Renal cortical epithelial cell (primary cell): ENCODE data around the gene UGCG. TPM values are rescaled to one million over a fixed set of nuclear protein-coding genes. Genes with fewer than 3 reads are reported as not detected.
A peak's percentile ranks its signal among the peaks of the same experiment; 100 is the strongest.
"Not testable (repeated sequence)": the region's sequence is repeated elsewhere in the genome, so short reads cannot be mapped to it uniquely, and the experiment has no call there.

ENCODE experiments used
- DNase-seq: peaks from one replicate; pipeline ENCODE4 v3.0.0-alpha.2; 2011; ENCODE audit warnings: low read depth
- total RNA-seq: library from RNA; depleted of rRNA; stranded (reverse); fragments of >200 nt; gene quantifications from 2 replicates; pipeline ENCODE4 v1.2.3, GENCODE V29; 2014

The UGCG gene
- total RNA-seq, 1 donor from 2014 or later: 503 TPM

- no peak for DNase-seq
Observed at GRCh38 chr9:111953444-111953843, 56.8 kb downstream of the UGCG start.

DNA sequence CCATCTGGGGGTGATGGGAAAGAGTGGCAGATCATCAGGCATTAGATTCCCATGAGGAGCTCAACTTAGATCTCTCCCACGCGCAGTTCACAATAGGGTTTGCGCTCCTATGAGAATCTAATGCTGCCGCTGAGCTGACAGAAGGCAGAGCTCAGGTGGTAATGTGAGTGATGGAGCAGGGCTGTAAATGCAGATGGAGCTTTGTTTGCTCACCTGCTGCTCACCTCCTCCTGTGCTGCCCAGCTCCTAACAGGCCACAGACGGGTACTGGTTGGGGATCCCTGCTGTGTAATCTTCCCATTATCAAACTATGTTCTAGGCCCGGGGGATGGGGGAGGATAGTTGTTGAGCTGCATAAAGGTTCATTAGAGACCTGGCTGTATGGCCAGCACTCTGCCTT lies 58.4 kb downstream of the UGCG start:
- no peak for DNase-seq

DNA sequence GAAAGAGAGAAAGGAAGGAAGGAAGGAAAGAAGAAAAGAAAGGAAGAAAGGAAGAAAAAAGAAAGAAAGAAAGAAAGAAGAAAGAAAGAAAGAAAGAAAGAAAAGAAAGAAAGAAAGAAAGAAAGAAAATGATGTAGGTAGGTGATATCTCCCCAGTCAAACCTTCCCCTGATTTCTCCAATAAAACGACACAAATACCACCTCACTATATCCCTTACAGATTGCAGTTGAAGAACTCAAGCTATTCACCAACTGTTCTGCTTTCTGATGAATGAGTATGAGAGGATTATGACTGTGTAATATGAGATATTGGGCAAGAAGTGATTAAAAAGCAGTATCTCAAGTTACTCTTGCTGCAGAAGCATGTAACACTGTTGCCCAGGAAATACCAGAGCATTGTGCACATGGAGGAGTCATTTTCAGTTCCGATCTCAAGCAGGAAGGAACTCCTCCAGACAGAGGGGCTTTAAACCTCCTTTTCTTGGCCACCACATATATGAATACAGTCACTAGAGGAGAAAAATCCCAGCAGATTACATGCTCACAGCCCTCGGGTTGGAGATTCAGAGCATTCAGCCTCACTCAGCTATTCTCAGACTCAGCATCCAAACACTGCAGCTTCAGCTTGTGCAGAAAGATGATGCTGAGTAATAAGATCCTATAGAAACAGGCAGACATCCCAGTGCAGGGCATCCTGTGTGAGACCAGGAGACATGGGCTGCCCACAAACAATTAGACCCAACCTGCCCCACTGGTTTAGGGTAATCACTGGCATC lies 61.4 kb downstream of the UGCG start:
- peak; percentile 96 for DNase-seq

DNA sequence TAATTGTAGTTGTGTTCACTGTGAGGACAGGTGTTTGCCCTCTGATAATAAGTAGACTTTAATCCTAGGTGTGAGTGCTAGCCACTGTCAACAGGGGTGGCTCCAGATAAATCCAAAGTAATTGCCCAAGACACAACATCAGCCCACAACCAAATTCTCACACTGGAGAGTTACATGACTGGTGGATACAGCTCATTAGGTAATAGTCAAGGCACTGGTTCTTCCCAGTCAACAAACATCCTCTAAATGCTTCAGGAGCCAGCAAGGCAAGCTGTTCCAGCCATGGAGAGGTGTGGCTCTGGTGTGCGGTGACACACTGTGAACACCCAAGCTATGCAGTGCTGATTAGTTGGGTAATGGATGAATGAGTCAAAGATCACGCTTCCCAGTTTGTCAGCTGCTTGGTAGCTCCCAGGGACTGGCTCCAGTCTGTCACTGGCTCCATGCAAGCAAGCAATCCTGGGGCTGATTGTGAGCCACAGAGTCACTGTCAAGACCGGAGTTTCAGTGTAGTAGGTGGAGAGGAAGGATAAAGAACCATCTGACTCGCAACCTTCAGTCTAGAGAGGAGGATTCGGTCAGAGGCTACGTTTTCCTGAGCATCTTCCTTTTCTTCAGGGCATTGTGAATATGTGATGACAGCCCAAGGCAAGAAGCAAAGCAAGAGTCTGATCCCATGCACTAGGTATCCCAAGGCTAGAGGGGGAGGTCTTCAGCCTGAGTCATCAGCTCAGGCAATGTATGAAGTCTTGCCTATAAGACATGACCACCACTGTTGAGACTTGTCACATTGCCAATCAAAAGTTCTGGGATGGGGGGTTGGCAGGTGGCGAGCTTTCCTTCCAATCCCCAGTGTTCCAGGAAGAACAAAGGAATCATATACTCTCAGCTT lies 63.1 kb downstream of the UGCG start:
- DNase-seq: peak; percentile 100

DNA sequence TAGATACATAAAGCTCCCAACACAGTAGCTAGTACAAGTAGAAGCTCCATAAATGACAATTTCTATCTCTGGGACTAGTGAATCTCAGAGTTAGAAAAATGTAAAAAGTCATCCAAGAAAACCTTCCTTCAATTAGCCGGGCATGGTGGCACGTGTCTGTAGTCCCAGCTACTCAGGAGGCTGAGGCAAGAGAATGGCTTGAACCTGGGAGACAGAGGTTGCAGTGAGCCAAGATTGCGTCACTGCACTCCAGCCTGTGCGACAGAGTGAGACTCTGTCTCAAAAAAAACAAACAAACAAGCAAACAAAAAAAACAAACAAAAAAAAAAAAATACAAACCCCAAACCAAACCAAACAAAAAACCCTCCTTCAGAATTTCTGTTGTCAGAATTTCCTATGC lies 63.9 kb downstream of the UGCG start:
- DNase-seq: not testable (repeated sequence)

GRCh38 chr9:111961009-111961408 lies 64.4 kb downstream of the UGCG start:
- DNase-seq: peak; percentile 45

DNA sequence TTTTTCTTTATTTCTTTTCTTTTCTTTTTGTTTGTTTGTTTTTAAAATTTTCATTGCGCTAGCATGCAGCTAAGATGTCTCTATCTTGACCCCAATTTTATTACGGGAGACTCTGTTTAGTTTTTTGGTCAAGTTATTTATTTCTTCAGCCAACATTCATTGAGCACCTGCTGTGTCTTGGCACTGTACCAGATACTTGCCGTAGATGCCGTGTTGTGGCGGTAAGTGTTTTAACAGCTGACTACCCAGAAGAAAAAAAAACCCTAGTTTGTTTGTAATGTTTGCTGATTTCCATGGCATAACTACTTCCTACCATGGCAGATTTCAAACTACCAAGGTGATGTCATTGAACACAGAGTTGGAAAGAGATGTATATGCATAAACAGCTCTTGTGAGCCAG lies 65.0 kb downstream of the UGCG start:
- peak; percentile 98 for DNase-seq

- no peak for DNase-seq
Observed at GRCh38 chr9:111962021-111962420, 65.4 kb downstream of the UGCG start.

DNA sequence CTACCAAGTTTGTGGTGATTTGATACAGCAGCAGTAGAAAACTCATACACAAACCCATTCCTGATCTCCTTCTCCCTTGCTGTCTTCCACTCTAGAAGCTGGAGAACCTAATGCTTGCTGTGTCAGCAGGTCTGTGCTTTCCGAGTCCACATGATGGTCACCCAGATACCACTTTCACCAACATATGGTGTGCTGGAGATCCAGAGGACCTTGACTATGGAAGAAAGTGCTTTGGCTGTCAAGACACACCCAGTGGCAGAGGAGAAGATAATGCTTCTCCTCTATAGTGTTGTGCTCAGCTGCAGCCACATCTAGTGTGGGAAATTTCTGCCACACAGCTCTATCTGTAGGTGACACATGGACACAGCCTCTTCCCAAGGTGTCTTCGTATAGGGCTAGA lies 67.4 kb downstream of the UGCG start:
- DNase-seq: no peak

- DNase-seq: peak; percentile 100
Observed at GRCh38 chr9:111965566-111966019, 69.0 kb downstream of the UGCG start.

- DNase-seq: no peak
Observed at GRCh38 chr9:111966124-111966723, 69.6 kb downstream of the UGCG start.

DNA sequence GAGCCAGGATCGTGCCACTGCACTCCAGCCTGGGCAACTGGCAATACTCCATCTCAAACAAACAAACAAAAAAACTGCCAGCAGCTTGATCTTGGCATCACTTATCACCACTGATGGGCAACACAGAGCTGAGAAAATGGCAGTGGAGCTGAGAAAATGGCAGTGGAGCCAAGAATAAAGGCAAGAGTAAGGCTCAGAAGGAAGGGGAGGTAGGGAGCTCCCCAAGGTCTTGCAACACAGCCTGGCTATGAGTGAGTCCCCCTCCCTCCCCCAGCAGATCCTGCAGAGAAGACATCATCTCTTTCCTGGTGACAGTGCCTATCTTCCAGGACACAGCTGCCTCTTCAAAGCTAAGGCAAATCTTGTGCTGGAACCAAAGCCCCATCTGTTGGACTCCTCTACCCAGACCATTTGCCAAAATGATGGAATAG lies 70.3 kb downstream of the UGCG start:
- DNase-seq: peak; percentile 64

GRCh38 chr9:111967621-111968020 lies 71.0 kb downstream of the UGCG start:
- no peak for DNase-seq

GRCh38 chr9:111969061-111969460 lies 72.4 kb downstream of the UGCG start:
- DNase-seq: peak; percentile 49

DNA sequence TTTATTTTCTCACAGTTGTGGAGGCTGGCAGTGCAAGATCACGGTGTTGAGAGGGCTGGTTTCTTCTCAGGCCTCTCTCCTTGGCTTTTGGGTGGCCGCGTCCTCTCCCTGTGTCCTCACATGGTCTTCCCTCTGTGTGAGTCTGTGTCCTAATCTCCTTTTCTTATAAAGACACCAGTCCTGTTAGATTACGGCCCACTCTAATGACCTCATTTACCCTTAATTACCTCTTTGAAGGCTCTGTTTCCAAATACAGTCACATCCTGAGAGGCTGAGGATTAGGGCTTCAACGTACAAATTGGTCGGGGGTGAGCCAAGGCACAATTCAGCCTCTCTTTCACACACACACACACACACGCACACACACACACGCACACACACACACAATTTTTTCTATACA lies 73.0 kb downstream of the UGCG start:
- no peak for DNase-seq

DNA sequence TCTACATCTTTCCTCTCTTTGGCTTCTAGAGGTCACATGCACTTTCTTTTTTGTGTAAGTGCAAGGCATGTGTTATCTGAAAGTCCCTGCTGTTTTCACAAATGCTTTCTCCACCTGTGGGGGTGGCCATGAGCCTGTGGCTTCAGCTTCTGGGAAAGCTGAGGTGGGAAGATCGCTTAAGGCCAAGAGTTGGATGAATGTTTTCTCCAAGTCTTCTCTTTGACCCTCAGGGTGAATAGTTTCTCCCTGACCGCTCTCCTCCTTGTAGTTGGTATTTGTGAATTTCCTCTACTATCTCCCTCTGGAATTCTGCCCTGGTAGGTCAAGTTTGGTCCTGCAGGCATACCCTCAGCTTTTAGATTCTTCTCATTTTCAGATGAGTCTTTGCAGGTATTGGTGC lies 74.2 kb downstream of the UGCG start:
- peak; percentile 81 for DNase-seq

DNA sequence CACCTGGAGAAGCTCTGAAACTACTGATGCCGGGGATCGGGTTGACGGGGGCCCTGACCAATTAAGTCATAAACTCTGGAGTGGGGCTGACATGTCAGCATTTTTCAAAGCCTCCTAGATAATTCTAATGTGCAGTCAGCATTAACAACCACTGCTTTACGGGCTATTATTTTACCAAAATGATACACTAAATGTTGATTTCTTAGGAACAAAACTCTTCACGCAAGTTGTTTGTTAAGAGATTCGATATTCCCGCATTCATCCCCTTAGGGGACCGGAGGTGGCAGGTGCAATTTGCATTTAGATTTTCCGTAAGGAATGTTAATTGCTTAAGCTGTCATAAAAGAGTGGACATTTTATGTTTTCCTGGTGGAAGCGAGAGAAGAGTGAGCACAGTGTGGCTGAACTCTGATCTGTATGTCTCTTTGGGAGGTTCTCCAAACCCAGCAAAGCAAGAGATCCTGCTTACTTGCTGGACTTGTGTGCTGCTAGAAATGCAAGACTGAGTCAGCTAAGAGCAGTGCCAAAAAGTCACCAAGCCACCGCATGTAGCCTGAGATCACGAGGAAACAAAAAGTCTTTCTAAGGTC lies 77.6 kb downstream of the UGCG start:
- DNase-seq: peak; percentile 92

DNA sequence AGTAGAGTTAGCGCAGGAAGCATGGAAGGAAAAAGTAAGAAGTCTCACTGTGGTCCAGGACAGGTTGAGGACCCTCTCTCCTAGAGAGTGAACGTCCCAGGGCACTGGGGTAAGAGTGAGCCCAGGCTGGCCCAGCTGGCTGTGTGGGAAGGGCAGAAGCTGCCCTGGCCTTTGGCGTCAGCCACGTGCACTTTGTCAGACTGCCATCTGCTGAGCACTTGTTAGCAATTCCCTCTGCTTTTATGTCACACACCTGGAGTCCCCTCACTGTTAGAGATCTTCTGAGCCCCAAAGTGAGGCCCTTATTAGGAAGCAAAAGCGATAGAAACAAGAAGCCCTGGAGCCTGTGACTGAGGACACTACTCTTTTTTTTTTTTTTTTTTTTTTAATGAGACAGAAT lies 79.1 kb downstream of the UGCG start:
- DNase-seq: no peak

DNA sequence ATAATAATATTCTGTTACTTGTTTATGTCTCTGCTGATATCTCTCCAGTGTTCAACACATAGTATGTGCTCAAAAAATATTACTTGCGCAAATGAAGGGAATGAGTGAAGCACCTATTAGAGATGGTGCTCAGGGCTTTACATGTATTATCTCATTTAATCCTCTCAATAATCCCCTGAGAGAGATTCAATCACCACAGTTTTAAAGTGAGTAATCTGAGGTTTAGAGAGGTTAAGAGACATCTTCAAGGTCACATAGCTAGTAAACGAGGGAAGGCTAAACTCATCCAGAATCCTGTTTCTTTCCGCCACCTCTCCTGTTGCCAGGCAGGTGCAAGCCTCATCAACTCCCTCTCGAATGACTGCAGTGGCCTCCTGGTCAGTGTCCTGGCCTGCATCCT lies 82.0 kb downstream of the UGCG start:
- DNase-seq: no peak

GRCh38 chr9:111979561-111979960 lies 82.9 kb downstream of the UGCG start:
- no peak for DNase-seq

GRCh38 chr9:111980398-111980797 lies 83.8 kb downstream of the UGCG start:
- DNase-seq: no peak

DNA sequence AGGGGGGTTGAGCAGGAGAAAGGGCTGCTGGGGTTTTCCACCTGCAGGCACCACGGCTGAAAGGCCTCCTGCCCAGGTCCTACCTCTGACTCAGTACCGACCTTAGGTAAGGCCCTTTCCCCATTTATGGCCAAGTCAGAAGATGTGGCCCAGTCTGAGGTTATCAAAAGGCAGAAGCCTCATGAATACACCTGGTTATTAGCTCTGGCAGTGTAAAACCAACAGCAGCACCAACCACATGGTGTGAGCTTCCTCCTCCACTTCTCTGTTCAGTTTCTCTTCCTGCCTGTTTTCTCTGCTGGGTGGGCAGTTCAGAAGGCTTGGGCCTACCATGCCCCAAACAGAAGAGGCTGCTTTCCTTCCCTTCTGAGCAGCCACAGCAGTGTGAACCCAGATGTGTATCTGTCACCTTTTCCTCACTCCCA lies 86.9 kb downstream of the UGCG start:
- no peak for DNase-seq
